IgD-negative memory B cell (primary cell): ENCODE results near the gene SMAD2. TPM values are rescaled to one million over a fixed set of nuclear protein-coding genes. Genes with fewer than 3 reads are reported as not detected.

Experiments
- H3K27ac Mint-ChIP-seq, 3 donors: one replicate each; pipeline ENCODE4 v1.8.0; 2020 to 2022; ENCODE audit warnings: mild to moderate bottlenecking in 3 of 3, mixed read lengths in 3 of 3, moderate library complexity in 1 of 3
- H3K27me3 Mint-ChIP-seq: one replicate; pipeline ENCODE4 v1.8.0; 2021; ENCODE audit warnings: mixed read lengths
- H3K36me3 Mint-ChIP-seq: one replicate; pipeline ENCODE4 v1.8.0; 2020; ENCODE audit warnings: mild to moderate bottlenecking, mixed read lengths
- H3K4me1 Mint-ChIP-seq, 3 donors: one replicate each; pipeline ENCODE4 v1.8.0; 2020 to 2022; ENCODE audit warnings: mixed read lengths in 3 of 3, mild to moderate bottlenecking in 1 of 3
- H3K4me3 Mint-ChIP-seq, 4 donors: one replicate each; pipeline ENCODE4 v1.8.0; 2020 to 2022; ENCODE audit warnings: mild to moderate bottlenecking in 4 of 4, mixed read lengths in 4 of 4, moderate library complexity in 3 of 4
- H3K9me3 Mint-ChIP-seq, 3 donors: one replicate each; pipeline ENCODE4 v1.8.0; 2020 to 2021; ENCODE audit warnings: mixed read lengths in 3 of 3, mild to moderate bottlenecking in 1 of 3
- polyA plus RNA-seq: library from polyadenylated mRNA; unstranded; fragments of 300-500 nt; fragmentation: Illumina TruSeq; gene quantifications from one replicate; pipeline ENCODE4 v1.2.3, GENCODE V29; 2021

The SMAD2 gene
- polyA plus RNA-seq, 1 donor from 2014 or later = 57.9 TPM

DNA sequence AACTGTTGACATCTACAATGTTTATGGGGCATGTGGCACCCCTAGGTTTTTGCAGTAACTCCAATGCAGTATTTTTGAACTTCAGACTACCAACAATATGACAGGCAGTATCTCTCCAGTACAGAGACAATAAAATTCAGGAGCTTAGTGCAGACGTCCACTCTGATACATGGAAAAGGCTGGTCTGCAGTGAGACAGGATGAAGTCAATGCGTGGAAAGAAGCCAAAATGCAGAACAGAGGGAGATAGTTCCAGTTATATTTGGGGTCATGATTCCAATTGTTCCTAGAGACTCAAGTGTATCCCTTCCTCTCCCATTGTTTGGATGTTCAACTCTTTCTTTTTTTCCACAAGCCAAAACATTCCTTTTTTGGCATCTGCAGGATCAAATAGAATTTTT is 18.7 kb upstream of the SMAD2 start:
- Mint-ChIP-seq H3K9me3 (peaks cover 0 to 8% (median 2%) of the 10 kb centered on the region in 3 donors), H3K27me3 (peaks cover 23% of the 10 kb centered on the region), H3K4me3 (no peak overlapping the region), H3K36me3 (peaks cover 3% of the 10 kb centered on the region), H3K4me1 (peaks cover 6 to 13% (median 12%) of the 10 kb centered on the region in 3 donors), H3K27ac (no peak overlapping the region)

DNA sequence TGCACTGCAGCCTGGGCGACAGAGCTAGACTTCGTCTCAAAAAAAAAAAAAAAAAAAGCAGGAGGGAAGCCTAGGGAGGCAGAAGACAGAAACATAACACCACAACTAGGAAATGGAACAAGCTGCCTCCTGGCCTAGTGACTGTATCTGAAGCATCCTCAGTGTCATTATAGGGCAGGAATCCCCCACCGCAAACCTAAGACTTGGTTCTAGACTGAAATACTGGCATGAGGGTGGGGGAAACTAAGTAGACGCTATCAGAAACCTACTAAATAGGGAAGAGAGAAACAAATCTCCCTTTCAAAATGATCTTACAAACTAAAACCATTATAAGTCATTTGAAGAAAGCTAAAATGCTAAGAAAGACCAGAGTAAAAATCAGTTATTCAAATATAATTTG is 16.4 kb upstream of the SMAD2 start:
- Mint-ChIP-seq H3K4me1 (peaks cover 0 to 2% (median 1%) of the 10 kb centered on the region in 3 donors), H3K27ac (no peak overlapping the region), H3K36me3 (peaks cover 3% of the 10 kb centered on the region), H3K9me3 (peaks cover 0 to 8% (median 2%) of the 10 kb centered on the region in 3 donors), H3K27me3 (peaks cover 34% of the 10 kb centered on the region), H3K4me3 (no peak overlapping the region)

DNA sequence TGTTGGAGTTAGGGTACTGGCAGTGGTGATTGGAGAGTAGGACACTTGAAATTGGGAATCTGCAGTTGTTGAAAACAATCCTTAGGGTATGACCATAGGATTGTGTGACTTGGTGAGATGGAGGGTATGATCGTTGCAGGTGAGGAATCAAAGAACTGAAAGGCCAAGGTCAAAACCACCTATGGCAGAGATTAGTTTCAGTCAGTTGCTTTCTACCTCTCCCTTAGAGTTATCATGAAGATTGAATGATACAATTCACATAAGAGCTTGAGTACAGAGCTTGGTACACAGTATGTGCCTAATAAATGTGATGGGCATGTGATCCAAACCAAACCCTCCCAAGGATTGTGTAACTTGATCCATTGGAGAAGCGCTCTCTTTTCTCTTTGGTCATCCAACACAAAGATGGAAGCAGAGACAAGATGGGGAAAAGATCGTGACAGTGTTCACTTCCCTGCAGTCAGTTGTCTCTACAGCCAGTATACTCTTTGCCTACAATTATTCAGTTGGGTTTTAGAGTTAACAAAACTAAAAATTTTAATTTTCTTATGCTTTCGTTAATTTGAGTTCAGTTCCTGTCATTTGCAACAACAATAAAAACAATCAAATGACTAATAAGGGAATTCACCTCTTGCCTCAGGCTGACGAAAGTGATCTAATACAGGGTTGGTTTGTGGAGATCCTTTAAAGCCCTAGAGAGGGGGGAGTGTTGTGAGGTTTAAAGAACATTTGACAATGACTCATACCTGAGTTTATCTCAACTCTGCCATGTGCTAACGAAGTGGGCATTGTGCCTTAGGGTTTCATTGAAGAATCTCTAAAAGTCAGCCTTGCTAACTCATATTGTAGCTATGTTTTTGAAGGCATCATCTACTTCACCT is 14.8 kb upstream of the SMAD2 start:
- H3K27me3 Mint-ChIP-seq = peaks cover 34% of the 10 kb centered on the region
- peaks cover 4% of the 10 kb centered on the region for H3K36me3 Mint-ChIP-seq
- peak overlapping the region in 1 of 3 donors; percentile 42 for H3K27ac Mint-ChIP-seq
- peaks cover 0 to 8% (median 2%) of the 10 kb centered on the region in 3 donors for H3K9me3 Mint-ChIP-seq
- H3K4me1 Mint-ChIP-seq = no peaks in the 10 kb centered on the region
- H3K4me3 Mint-ChIP-seq = no peak overlapping the region

DNA sequence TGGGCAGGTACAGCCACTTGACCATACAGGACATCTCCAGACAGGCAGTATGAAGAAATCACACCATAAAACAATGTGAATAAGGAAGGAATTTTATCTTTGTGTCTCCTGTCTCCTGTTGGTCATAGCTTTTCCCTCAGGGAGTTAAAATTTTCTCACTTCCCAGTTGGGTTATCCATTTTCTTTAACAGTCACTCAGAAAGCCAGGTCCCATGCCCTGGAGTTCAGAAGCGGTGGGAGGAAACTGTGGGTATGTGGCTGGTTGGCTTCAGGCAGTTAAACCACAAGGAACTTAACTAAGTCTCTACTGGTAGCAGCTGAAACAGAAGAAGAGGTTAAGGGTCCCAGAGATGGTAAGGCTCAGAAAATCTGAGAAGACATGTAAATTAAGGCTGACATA is 6.5 kb upstream of the SMAD2 start:
- H3K27ac Mint-ChIP-seq = no peak overlapping the region

DNA sequence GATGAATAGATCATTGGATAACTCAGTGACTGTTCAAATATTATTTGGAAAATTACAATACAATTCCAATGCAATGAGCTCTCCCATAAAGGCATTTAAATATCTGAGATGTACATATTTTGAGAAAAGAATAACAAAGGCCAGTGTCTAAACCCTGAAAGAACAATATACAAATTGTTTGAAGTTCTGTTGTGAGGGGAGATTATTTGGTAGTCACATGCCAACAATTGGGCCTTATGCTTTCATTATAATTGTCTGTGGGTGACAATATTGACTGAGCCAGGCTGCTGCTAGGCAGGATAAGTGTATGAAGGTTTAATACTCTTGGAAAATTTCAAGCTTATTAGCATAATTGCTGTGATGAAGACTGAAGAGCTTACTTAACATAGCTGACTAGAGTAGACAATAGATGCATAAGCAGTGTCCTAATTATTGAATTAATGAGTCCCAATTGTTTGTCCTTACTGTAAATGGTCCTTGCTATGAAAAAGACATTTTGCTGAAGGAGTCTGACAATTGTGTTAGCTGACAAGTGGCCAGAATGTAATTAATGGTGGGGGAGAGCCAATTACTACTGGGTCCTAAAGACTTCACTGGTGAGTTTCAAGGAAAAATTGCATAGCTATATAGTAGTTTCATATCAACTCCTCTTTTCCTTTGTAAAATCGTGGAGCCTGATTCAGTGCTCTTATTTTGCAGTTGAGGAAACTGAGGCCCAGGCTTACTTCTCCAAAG is 5.0 kb upstream of the SMAD2 start:
- H3K4me1 Mint-ChIP-seq = peaks cover 5 to 8% (median 7%) of the 10 kb centered on the region in 3 donors
- H3K9me3 Mint-ChIP-seq = peaks cover 0 to 2% (median 0%) of the 10 kb centered on the region in 3 donors
- H3K36me3 Mint-ChIP-seq = peaks cover 1% of the 10 kb centered on the region
- peaks cover 9% of the 10 kb centered on the region for H3K27me3 Mint-ChIP-seq
- no peak overlapping the region for H3K4me3 Mint-ChIP-seq
- H3K27ac Mint-ChIP-seq = no peak overlapping the region

More for the DNA sequence above, 6.5 kb upstream of the SMAD2 start:
- no peak overlapping the region for H3K4me3 Mint-ChIP-seq
- peaks cover 0 to 2% (median 0%) of the 10 kb centered on the region in 3 donors for H3K9me3 Mint-ChIP-seq
- peaks cover 10% of the 10 kb centered on the region for H3K27me3 Mint-ChIP-seq
- peaks cover 1% of the 10 kb centered on the region for H3K36me3 Mint-ChIP-seq
- peaks cover under 1 to 3% (median 3%) of the 10 kb centered on the region in 3 donors for H3K4me1 Mint-ChIP-seq

DNA sequence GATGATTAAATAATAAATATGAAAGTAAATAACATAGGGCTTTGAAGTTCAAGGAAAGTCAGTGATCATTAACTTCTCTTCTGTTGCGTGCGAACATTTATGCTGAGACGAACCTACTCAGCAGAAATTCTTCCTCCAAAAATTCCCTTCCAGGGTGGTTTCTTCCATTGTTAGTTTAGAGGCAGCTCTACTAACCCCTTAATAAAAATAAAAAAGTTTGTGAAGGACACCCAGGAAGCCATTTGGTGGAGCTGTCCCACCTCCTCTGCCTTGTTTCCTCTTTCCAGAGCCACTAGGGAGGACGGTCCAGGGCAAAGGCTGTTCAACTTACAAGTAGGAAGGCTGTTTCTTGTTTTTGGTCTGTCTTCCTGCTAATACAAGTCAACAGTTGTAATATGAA is 2.1 kb upstream of the SMAD2 start:
- peaks cover 18 to 28% (median 25%) of the 10 kb centered on the region in 3 donors for H3K4me1 Mint-ChIP-seq
- H3K4me3 Mint-ChIP-seq = peak overlapping the region in 2 of 4 donors; percentile 87 to 98
- no peak overlapping the region for H3K27ac Mint-ChIP-seq
- no peaks in the 10 kb centered on the region for H3K36me3 Mint-ChIP-seq
- H3K9me3 Mint-ChIP-seq = no peaks in the 10 kb centered on the region
- H3K27me3 Mint-ChIP-seq = peaks cover 2% of the 10 kb centered on the region

DNA sequence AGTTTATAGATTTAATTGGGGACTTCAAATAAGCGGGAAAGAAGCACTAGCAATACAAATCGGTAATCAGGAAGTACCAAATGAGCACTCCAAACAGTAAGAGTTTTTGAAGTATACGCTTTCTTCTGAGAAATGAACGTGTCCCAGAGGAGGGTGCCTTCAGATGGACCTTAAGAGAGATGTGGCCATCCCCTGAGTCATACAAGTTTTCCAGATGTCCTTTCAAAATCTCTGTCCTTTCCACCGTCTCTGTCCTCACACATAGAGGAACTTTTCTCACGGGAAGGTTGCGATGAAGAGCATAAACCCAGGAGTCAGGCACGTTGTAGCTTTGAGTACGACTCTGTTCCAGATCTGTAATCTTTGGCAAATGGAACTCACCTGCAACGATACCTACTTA is 1.7 kb upstream of the SMAD2 start:
- no peaks in the 10 kb centered on the region for H3K36me3 Mint-ChIP-seq
- peaks cover 2% of the 10 kb centered on the region for H3K27me3 Mint-ChIP-seq
- H3K9me3 Mint-ChIP-seq = no peaks in the 10 kb centered on the region
- peak overlapping the region; percentile 85 to 98 (median 90) for H3K4me3 Mint-ChIP-seq
- peak overlapping the region; percentile 90 to 98 (median 92) for H3K27ac Mint-ChIP-seq
- peaks cover 19 to 31% (median 26%) of the 10 kb centered on the region in 3 donors for H3K4me1 Mint-ChIP-seq

DNA sequence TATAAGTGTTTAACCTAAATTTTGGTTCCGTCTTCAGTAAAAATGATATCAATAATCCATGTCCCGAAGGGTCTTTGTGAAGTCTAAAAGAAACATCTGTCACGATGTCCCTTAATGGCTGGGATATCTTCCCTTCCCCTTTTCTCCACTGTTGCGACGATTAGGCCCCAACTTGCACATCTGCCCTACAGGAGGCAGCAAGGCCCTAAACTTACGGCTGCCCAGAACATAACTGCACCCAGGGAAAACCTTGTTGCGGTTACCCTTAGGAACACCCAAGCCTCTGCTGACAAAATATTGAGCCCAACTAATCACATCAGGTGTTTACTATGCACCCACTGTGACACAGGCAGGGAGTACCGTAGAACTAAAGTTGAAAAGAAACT is 1.3 kb upstream of the SMAD2 start:
- Mint-ChIP-seq H3K4me3 (peak overlapping the region; percentile 85 to 98 (median 90)), H3K27me3 (no peaks in the 10 kb centered on the region), H3K27ac (peak overlapping the region; percentile 90 to 98 (median 92)), H3K36me3 (no peaks in the 10 kb centered on the region), H3K9me3 (no peaks in the 10 kb centered on the region), H3K4me1 (peaks cover 23 to 35% (median 30%) of the 10 kb centered on the region in 3 donors)

DNA sequence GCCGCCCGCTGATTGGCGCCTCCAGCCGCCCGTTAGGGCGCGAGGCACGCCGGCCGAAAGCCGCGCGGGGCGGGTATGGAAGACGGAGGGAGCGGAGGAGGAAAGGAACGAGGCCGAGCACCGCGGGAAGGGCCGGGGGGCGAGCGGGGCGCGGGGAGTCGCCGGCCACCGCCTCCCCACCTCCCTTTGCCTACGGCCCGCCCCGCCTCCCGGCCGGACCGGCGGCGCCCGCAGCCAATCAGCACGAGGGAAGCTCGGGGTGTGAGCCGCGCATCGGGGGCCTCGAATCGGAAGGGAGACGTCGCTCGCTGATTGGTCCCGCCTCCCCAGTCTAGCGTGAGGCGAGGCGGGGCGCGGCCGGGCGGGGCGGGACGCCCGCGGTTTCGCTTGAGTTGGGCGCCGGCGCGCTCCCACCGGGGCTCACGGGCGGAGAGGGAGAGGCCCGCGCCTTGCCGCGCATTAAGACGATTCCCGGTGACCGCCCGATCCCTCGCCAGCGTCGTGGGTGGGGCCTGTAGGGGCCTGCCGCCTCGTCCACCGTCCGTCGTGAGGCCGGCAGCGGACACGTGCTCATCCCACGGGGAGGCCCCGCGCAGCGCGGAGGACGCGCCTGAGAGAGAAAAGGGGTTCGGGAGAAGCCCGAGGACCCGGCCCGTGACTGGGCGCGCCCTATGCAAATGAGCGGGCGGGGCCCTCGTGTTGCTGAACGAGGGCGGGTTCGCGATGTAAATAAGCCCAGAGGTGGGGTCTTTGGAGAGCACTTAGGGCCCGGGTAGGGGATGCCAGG is 665 bp upstream of the SMAD2 start:
- Mint-ChIP-seq H3K27me3 (no peaks in the 10 kb centered on the region), H3K36me3 (no peaks in the 10 kb centered on the region), H3K27ac (peak overlapping the region; percentile 90 to 98 (median 92)), H3K4me1 (peaks cover 28 to 41% (median 35%) of the 10 kb centered on the region in 3 donors), H3K9me3 (no peaks in the 10 kb centered on the region), H3K4me3 (peak overlapping the region; percentile 85 to 98 (median 90))

DNA sequence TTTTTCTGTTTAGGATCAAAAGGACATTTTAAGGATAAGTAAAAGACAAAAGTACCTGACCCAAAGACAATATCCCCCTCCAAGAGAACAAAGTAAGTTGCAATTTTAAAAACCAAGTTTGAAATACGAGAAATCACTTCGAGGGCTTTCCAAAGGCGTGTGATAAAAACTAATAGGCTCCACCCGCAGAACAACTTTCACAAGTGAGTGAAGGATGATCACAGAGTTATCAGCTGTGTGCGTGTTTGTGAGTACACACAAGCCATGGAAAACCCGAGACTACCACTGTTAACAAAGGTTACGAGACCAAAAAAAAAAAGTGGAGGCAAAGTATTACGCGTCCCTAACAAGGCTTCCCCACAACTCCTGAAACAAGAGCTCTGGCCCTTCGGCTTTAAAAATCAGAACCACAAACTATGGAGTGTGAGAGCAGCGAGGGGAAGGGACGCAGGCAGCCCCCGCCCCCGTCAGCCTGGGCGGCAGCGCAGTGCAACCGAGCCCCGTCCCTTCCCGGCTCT is 719 bp downstream of the SMAD2 start:
- H3K4me1 Mint-ChIP-seq = peaks cover 38 to 55% (median 48%) of the 10 kb centered on the region in 3 donors
- H3K27ac Mint-ChIP-seq = peak overlapping the region; percentile 88 to 96 (median 93)
- peaks cover 2% of the 10 kb centered on the region for H3K36me3 Mint-ChIP-seq
- H3K9me3 Mint-ChIP-seq = no peaks in the 10 kb centered on the region
- H3K4me3 Mint-ChIP-seq = peak overlapping the region; percentile 92 to 97 (median 96)
- H3K27me3 Mint-ChIP-seq = no peaks in the 10 kb centered on the region

DNA sequence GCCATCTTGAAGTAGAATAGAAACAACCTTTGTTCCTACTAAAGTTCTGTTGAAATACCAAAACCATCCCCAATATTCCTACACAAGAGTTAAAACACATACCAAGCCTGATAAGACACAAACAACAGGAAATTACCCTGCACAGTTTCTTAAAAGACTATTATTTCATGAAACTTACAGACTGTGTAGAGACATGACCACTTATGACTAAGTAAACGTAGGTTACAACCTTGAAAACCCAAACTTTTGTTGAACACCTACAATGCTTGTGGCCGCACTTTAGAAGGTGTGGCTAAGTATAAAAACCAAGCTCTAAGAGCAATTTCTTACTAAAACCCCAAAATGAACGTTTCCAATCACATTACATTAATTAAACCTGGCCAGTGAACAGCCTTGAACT is 2.0 kb downstream of the SMAD2 start:
- H3K36me3 Mint-ChIP-seq = peaks cover 2% of the 10 kb centered on the region
- peak overlapping the region; percentile 38 to 97 (median 84) for H3K4me3 Mint-ChIP-seq
- no peaks in the 10 kb centered on the region for H3K27me3 Mint-ChIP-seq
- peak overlapping the region in 1 of 3 donors; percentile 96 for H3K27ac Mint-ChIP-seq
- no peaks in the 10 kb centered on the region for H3K9me3 Mint-ChIP-seq
- peaks cover 39 to 55% (median 48%) of the 10 kb centered on the region in 3 donors for H3K4me1 Mint-ChIP-seq

DNA sequence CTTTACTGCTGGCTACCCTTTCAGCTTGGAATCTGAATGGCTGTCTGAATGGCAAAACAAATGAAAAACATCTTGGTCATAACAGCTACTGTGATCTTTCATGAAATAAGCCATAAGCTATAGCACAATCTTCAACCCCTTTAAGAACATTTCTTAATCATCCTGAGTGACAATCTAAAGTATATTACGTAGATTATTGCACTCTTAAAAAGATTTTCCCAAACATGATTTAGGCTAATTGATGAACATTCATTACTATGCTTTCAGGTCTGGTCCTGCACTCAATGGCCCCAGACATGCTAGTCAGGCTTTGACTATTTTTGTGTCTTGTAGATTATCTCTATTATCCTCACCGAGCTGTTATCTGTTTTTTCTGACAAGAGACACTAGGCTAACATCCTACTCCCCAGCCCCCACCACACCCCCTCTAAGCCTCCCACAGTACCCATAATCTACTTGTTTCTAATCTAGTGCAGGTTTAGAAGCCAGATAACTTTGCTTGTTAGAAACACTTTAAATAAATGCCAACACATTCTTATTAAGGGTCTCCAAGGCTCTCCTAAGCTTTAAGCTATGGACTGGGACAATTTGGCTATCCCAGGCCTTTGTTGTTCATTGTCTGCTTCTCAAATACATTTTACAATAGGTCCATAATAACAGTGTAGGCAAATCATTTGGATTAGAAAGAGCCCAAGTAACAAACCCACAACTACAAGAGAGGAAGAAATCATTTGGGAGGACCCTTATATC is 4.2 kb downstream of the SMAD2 start:
- Mint-ChIP-seq H3K36me3 (peaks cover 4% of the 10 kb centered on the region), H3K4me3 (peak overlapping the region in 2 of 4 donors; percentile 14 to 72), H3K27ac (peak overlapping the region in 2 of 3 donors; percentile 40 to 76), H3K4me1 (peaks cover 40 to 52% (median 46%) of the 10 kb centered on the region in 3 donors), H3K27me3 (no peaks in the 10 kb centered on the region), H3K9me3 (no peaks in the 10 kb centered on the region)

DNA sequence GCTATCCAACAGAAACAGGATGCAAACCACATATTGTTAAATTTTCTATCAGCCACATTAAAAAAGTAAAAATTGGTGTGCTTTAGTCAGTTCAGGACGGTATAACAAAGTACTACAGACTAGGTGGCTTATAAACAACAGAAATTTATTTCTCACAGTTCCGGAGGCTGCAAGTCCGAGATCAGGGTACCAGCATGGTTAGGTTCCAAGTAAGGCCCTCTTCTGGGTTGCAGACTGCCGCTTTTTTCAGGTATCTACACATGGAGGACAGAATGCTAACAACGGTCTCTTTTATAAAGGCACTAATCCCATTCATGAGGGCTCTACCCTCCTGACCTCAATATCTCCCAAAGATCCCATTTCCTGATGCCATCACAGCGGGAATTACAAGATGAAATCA is 10.5 kb downstream of the SMAD2 start:
- Mint-ChIP-seq H3K27me3 (no peaks in the 10 kb centered on the region), H3K36me3 (peaks cover 13% of the 10 kb centered on the region), H3K27ac (no peak overlapping the region), H3K4me1 (peaks cover 21 to 36% (median 21%) of the 10 kb centered on the region in 3 donors), H3K4me3 (no peak overlapping the region), H3K9me3 (no peaks in the 10 kb centered on the region)
